PC-9 (cell line): ENCODE results near the gene SSBP4. TPM values are rescaled to one million over a fixed set of nuclear protein-coding genes. Genes with fewer than 3 reads are reported as not detected.

Experiments
- BruUV-seq: library from RNA; stranded (reverse); fragments of 400-500 nt; replicated peaks from 2 replicates; lab custom pipeline; 2021; lab: Mats Ljungman, UMichigan
- CTCF ChIA-PET: fragments of 300-600 bp; sonication (Branson Sonifier 250); formaldehyde crosslinking; loops from one replicate; lab custom pipeline; 2022; ENCODE audit warnings: antibody characterized with exemption; lab: Charles Lee
- POLR2A ChIA-PET: fragments of 300-600 bp; sonication (Branson Sonifier 250); formaldehyde crosslinking; loops from one replicate; lab custom pipeline; 2022; ENCODE audit warnings: antibody characterized with exemption; ENCODE audit not compliant: unreplicated experiment; lab: Charles Lee
- DNase-seq, 2 experiments: peaks; one replicate each; pipeline versions ENCODE4 v3.0.0 to v3.0.0-alpha.2; 2015 to 2022; ENCODE audit warnings: mixed read lengths in 1 of 2
- H2AFZ ChIP-seq: fragments of 200-600 bp; sonication (generic); 2 replicates; pipeline ENCODE4 v1.8.1; 2017; ENCODE audit warnings: antibody characterized with exemption
- H3F3A ChIP-seq: fragments of 200-600 bp; sonication (generic); 2 replicates; pipeline ENCODE4 v1.8.1; 2017; ENCODE audit warnings: antibody characterized with exemption, mild to moderate bottlenecking, low read depth; ENCODE audit not compliant: insufficient read depth
- H3K27ac ChIP-seq: fragments of 200-600 bp; sonication (generic); 2 replicates; pipeline ENCODE4 v1.6.1; 2016; ENCODE audit warnings: mixed run types
- H3K27me3 ChIP-seq: fragments of 200-600 bp; sonication (generic); 2 replicates; pipeline ENCODE4 v1.6.1; 2016; ENCODE audit warnings: low read depth, mixed run types; ENCODE audit not compliant: insufficient read depth
- H3K36me3 ChIP-seq: fragments of 200-600 bp; sonication (generic); 2 replicates; pipeline ENCODE4 v1.6.1; 2016; ENCODE audit warnings: low read depth, mixed run types
- H3K4me1 ChIP-seq: fragments of 200-600 bp; sonication (generic); replicated peaks from 2 replicates; pipeline ENCODE4 v1.6.1; 2016; ENCODE audit warnings: mixed run types; ENCODE audit not compliant: insufficient read depth
- H3K4me2 ChIP-seq: fragments of 200-600 bp; sonication (generic); 2 replicates; pipeline ENCODE4 v1.6.1; 2017; ENCODE audit warnings: mixed run types
- H3K4me3 ChIP-seq: fragments of 200-600 bp; sonication (generic); 2 replicates; pipeline ENCODE4 v1.6.1; 2016; ENCODE audit warnings: mixed run types
- H3K79me2 ChIP-seq: fragments of 200-600 bp; sonication (generic); 2 replicates; pipeline ENCODE4 v1.6.1; 2017; ENCODE audit warnings: low read depth, mixed run types
- H3K9me2 ChIP-seq: fragments of 200-600 bp; sonication (generic); 2 replicates; pipeline ENCODE4 v1.8.1; 2017; ENCODE audit warnings: mild to moderate bottlenecking; ENCODE audit not compliant: insufficient read depth
- H3K9me3 ChIP-seq: fragments of 200-600 bp; sonication (generic); 2 replicates; pipeline ENCODE4 v1.8.1; 2016; ENCODE audit warnings: low read depth; ENCODE audit not compliant: insufficient read depth
- H4K20me1 ChIP-seq: fragments of 200-600 bp; sonication (generic); 2 replicates; pipeline ENCODE4 v1.8.1; 2017; ENCODE audit not compliant: insufficient read depth
- CTCF ChIP-seq: fragments of 200-600 bp; sonication (generic); conservative IDR thresholded peaks from 2 replicates; pipeline ENCODE4 v1.6.1; 2017; ENCODE audit warnings: mixed run types, antibody characterized with exemption, mild to moderate bottlenecking, moderate library complexity
- EZH2 ChIP-seq: fragments of 200-600 bp; sonication (generic); IDR thresholded peaks from 2 replicates; pipeline ENCODE4 v1.8.0; 2017; ENCODE audit warnings: antibody characterized with exemption, low read depth
- intact Hi-C: fragments of 100-400 bp; cut with micrococcal nuclease; formaldehyde crosslinking; loops from one replicate; pipeline ENCODE4 v1.10.0; 2022; ENCODE audit not compliant: unreplicated experiment
- total RNA-seq: library from RNA; stranded (reverse); gene quantifications from 2 replicates; pipeline ENCODE4 v1.2.3, GENCODE V29; 2021

Gene SSBP4
- total RNA-seq, 1 experiment from 2014 or later = 56.6 TPM

- DNase-seq = no peak
- no peaks in the 10 kb centered on the region for H3K9me3 ChIP-seq
- no TSS peak for BruUV-seq
- 0 out of 2 replicates have a peak, but pooled peaks cover 7% of the 10 kb centered on the region for H3K36me3 ChIP-seq
- ChIA-PET CTCF (no interaction called here), POLR2A (interaction anchor here (0.6 kb wide), 1 partner anchor 27 kb away, joined by 4 read pairs; no protein-coding TSS in a partner anchor)
- peaks cover 41% of the 10 kb centered on the region for H4K20me1 ChIP-seq
- H3K27me3 ChIP-seq = no peaks in the 10 kb centered on the region
- H3K4me3 ChIP-seq = no peak overlapping the region
- 0 out of 2 replicates have a peak overlapping the region, but pooled peaks have one; percentile 1 for H3K27ac ChIP-seq
- intact Hi-C loops = loop anchor here (5.0 to 10.0 kb wide), 3 partner anchors 54 to 376 kb away; partner anchors contain the start of gene ELL
- peaks cover 20% of the 10 kb centered on the region for H3F3A ChIP-seq
- no peak overlapping the region for H2AFZ ChIP-seq
- TF ChIP-seq CTCF (no peak), EZH2 (no peak)
- H3K9me2 ChIP-seq = no peaks in the 10 kb centered on the region
- no peak overlapping the region for H3K4me2 ChIP-seq
- no peaks in the 10 kb centered on the region for H3K79me2 ChIP-seq
- H3K4me1 ChIP-seq = 0 out of 2 replicates have a peak, but pooled peaks cover 5% of the 10 kb centered on the region
Measured at GRCh38 chr19:18468517-18468916, 49.3 kb downstream of the SSBP4 start.

GRCh38 chr19:18469069-18469846, 50.1 kb downstream of the SSBP4 start:
- Histone ChIP-seq H3K79me2 (peaks cover 6% of the 10 kb centered on the region; the same call in 1 of the 2 replicates), H3K4me1 (0 out of 2 replicates have a peak, but pooled peaks cover 5% of the 10 kb centered on the region), H3K27me3 (no peaks in the 10 kb centered on the region), H2AFZ (no peak overlapping the region), H3K36me3 (0 out of 2 replicates have a peak, but pooled peaks cover 7% of the 10 kb centered on the region), H3K9me2 (no peaks in the 10 kb centered on the region), H3K9me3 (no peaks in the 10 kb centered on the region), H3K27ac (no peak overlapping the region), H3F3A (peaks cover 20% of the 10 kb centered on the region), H4K20me1 (peaks cover 48% of the 10 kb centered on the region), H3K4me3 (no peak overlapping the region), H3K4me2 (no peak overlapping the region)
- no TSS peak for BruUV-seq
- ChIA-PET POLR2A (no interaction called here), CTCF (interaction anchor here (0.6 kb wide), 1 partner anchor 44 kb away, joined by 5 read pairs; no protein-coding TSS in a partner anchor)
- TF ChIP-seq CTCF (peak; percentile 75), EZH2 (no peak)
- no peak for DNase-seq
- intact Hi-C loops = loop anchor here (5.0 to 10.0 kb wide), 3 partner anchors 53 to 376 kb away; partner anchors contain the start of gene ELL

DNA sequence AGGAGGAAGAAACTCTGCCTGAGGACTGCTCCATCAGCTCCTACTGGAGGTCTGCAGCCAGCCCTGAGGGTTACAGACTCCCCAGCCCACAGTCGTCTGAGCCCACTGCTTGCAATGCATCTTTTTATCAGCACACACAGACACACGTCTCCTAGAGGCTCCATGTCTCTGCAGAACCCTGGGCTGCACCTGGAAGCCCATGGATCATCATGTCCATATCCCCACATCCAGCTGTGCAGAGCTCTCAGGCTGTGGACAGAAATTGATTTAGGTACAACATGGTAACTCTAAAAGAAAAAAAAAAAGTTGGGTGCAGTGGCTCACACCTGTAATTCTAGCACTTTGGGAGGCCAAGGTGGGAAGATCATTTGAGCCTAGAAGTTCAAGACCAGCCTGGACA, 51.6 kb downstream of the SSBP4 start:
- Histone ChIP-seq H4K20me1 (peaks cover 53% of the 10 kb centered on the region), H2AFZ (no peak overlapping the region), H3K27ac (no peak overlapping the region), H3K4me2 (no peak overlapping the region), H3K9me3 (no peaks in the 10 kb centered on the region), H3K9me2 (no peaks in the 10 kb centered on the region), H3K4me1 (0 out of 2 replicates have a peak, but pooled peaks cover 5% of the 10 kb centered on the region), H3K79me2 (peaks cover 21% of the 10 kb centered on the region), H3K36me3 (no peaks in the 10 kb centered on the region), H3K27me3 (no peaks in the 10 kb centered on the region), H3K4me3 (no peak overlapping the region), H3F3A (peaks cover 20% of the 10 kb centered on the region)
- TF ChIP-seq CTCF (no peak), EZH2 (no peak)
- DNase-seq = no peak
- BruUV-seq = no TSS peak
- intact Hi-C loops = loop anchor here (10.0 kb wide), 1 partner anchor 444 kb away; the partner anchor contains the start of genes COPE and DDX49
- ChIA-PET CTCF (interaction anchor here (0.6 to 1.1 kb wide), 2 partner anchors 202 to 376 kb away, joined by 4 to 5 read pairs; no protein-coding TSS in a partner anchor), POLR2A (no interaction called here)
